Gastroesophageal sphincter (tissue), 4 donors: ENCODE results near the gene MEPE. TPM values are rescaled to one million over a fixed set of nuclear protein-coding genes. Genes with fewer than 3 reads are reported as not detected.

Experiments used
- ATAC-seq: fragments of 150-250 bp; one replicate; pipeline ENCODE4 v1.9.1; 2016; ENCODE audit warnings: mild to moderate bottlenecking, moderate library complexity
- H3K27ac ChIP-seq, 4 donors: fragments of 200-600 bp; sonication (generic) in 3 of 4; 1 replicate in 3 of 4; 2 replicates in 1 of 4; pipeline ENCODE4 v1.5.1; 2016 to 2019
- H3K27me3 ChIP-seq: fragments of 200-600 bp; sonication (generic); one replicate; pipeline ENCODE4 v1.5.1; 2019
- H3K36me3 ChIP-seq, 2 donors: fragments of 200-600 bp; sonication (generic); one replicate each; pipeline ENCODE4 v1.5.1; 2019; ENCODE audit warnings: control low read depth in 1 of 2
- H3K4me1 ChIP-seq, 3 donors: fragments of 200-600 bp; sonication (generic); 1 replicate in 2 of 3; 2 replicates in 1 of 3; pipeline ENCODE4 v1.5.1; 2016 to 2019; ENCODE audit warnings: control low read depth in 2 of 3
- H3K4me3 ChIP-seq, 2 donors: fragments of 200-600 bp; sonication (generic); one replicate each; pipeline ENCODE4 v1.5.1; 2019; ENCODE audit warnings: mild to moderate bottlenecking in 1 of 2, moderate library complexity in 1 of 2
- H3K9me3 ChIP-seq, 3 donors: fragments of 200-600 bp; sonication (generic); one replicate each; pipeline ENCODE4 v1.5.1; 2017 to 2019; ENCODE audit warnings: control low read depth in 2 of 3
- CTCF ChIP-seq, 4 experiments: fragments of 200-600 bp in 2 of 4; fragments of 450-650 bp in 2 of 4; sonication (generic) in 1 of 4; IDR thresholded peaks; one replicate each; pipeline ENCODE4 v1.5.1; 2017 to 2019; ENCODE audit warnings: antibody characterized with exemption in 4 of 4, mild to moderate bottlenecking in 2 of 4, moderate library complexity in 2 of 4
- EP300 ChIP-seq: sonication (generic); formaldehyde crosslinking; IDR thresholded peaks from one replicate; pipeline ENCODE4 v1.6.1; 2017; ENCODE audit warnings: antibody characterized with exemption, mild to moderate bottlenecking
- POLR2A ChIP-seq, 2 donors: fragments of 450-650 bp; IDR thresholded peaks; one replicate each; pipeline ENCODE4 v1.6.1; 2017; ENCODE audit warnings: antibody characterized with exemption in 2 of 2, mild to moderate bottlenecking in 2 of 2, moderate library complexity in 1 of 2
- POLR2AphosphoS5 ChIP-seq: sonication (generic); formaldehyde crosslinking; IDR thresholded peaks from one replicate; pipeline ENCODE4 v1.6.1; 2017; ENCODE audit warnings: antibody characterized with exemption
- WGBS, 2 donors: methylation state at CpG; one replicate each; pipeline ENCODE4 v1.1.5; 2018; ENCODE audit warnings: low coverage in 1 of 2; 5-methylcytosine and 5-hydroxymethylcytosine counted together
- total RNA-seq, 4 donors: library from RNA; depleted of rRNA; stranded (reverse); fragments of >200 nt; gene quantifications; one replicate each; pipeline ENCODE4 v1.1.0, GENCODE V29; 2016

MEPE gene
- total RNA-seq, 4 donors from 2014 or later: not detected

GRCh38 chr4:87838890-87839591 is 6.3 kb downstream of the MEPE start:
- Histone ChIP-seq H3K36me3 (no peaks in the 10 kb centered on the region), H3K4me1 (peaks cover 0 to 10% (median 0%) of the 10 kb centered on the region in 3 donors), H3K27me3 (no peaks in the 10 kb centered on the region), H3K27ac (peak overlapping the region in 2 of 4 donors; percentile 3 to 49), H3K4me3 (no peak overlapping the region), H3K9me3 (no peaks in the 10 kb centered on the region)
- TF ChIP-seq POLR2A (IDR thresholded peaks at IDR 0.05) (no peak), POLR2AphosphoS5 (no peak), EP300 (no peak), CTCF (IDR thresholded peaks at IDR 0.05) (peak; percentile 69 to 83 (median 76))
- 26 to 28% methylated on average over 7 of the region's 7 CpGs for WGBS, 2 donors
- ATAC-seq: no peak

- Histone ChIP-seq H3K4me3 (no peak overlapping the region), H3K27me3 (no peaks in the 10 kb centered on the region), H3K36me3 (no peaks in the 10 kb centered on the region), H3K4me1 (peaks cover 0 to 10% (median 0%) of the 10 kb centered on the region in 3 donors), H3K27ac (peak overlapping the region in 1 of 4 donors; percentile 49), H3K9me3 (no peaks in the 10 kb centered on the region)
- 0% methylated on average over 1 of the region's 1 CpG for WGBS, 2 donors
- no peak for TF ChIP-seq EP300
- TF ChIP-seq POLR2A (IDR thresholded peaks at IDR 0.05): no peak
- TF ChIP-seq CTCF (IDR thresholded peaks at IDR 0.05): no peak
- no peak for TF ChIP-seq POLR2AphosphoS5
- no peak for ATAC-seq
These were observed 6.8 kb downstream of the MEPE start for GRCh38 chr4:87839592-87839946.

GRCh38 chr4:87840149-87840548 is 7.4 kb downstream of the MEPE start:
- Histone ChIP-seq H3K27ac (peak overlapping the region in 1 of 4 donors; percentile 49), H3K4me3 (no peak overlapping the region), H3K4me1 (peaks cover 0 to 10% (median 0%) of the 10 kb centered on the region in 3 donors), H3K36me3 (no peaks in the 10 kb centered on the region), H3K27me3 (no peaks in the 10 kb centered on the region), H3K9me3 (no peaks in the 10 kb centered on the region)
- no peak for ATAC-seq
- TF ChIP-seq CTCF (IDR thresholded peaks at IDR 0.05): no peak
- no peak for TF ChIP-seq POLR2AphosphoS5
- no peak for TF ChIP-seq POLR2A (IDR thresholded peaks at IDR 0.05)
- no peak for TF ChIP-seq EP300
- 75 to 96% methylated on average over 3 of the region's 3 CpGs for WGBS, 2 donors

GRCh38 chr4:87843936-87844335 is 11.2 kb downstream of the MEPE start:
- no peak overlapping the region for H3K27ac ChIP-seq
- H3K27me3 ChIP-seq: no peaks in the 10 kb centered on the region
- H3K9me3 ChIP-seq: no peaks in the 10 kb centered on the region
- 47 to 49% methylated on average over 3 of the region's 3 CpGs for WGBS, 2 donors
- H3K4me1 ChIP-seq: peaks cover 0 to 14% (median 0%) of the 10 kb centered on the region in 3 donors
- H3K36me3 ChIP-seq: no peaks in the 10 kb centered on the region
- no peak for TF ChIP-seq POLR2AphosphoS5
- no peak for TF ChIP-seq CTCF (IDR thresholded peaks at IDR 0.05)
- no peak for TF ChIP-seq EP300
- no peak for TF ChIP-seq POLR2A (IDR thresholded peaks at IDR 0.05)
- peak; percentile 80 for ATAC-seq
- no peak overlapping the region for H3K4me3 ChIP-seq

- Histone ChIP-seq H3K27me3 (no peaks in the 10 kb centered on the region), H3K27ac (no peak overlapping the region), H3K4me1 (peaks cover 0 to 13% (median 0%) of the 10 kb centered on the region in 3 donors), H3K4me3 (no peak overlapping the region), H3K9me3 (no peaks in the 10 kb centered on the region), H3K36me3 (no peaks in the 10 kb centered on the region)
- WGBS, 2 donors: 45 to 65% methylated on average over 1 of the region's 1 CpG
- no peak for ATAC-seq
- no peak for TF ChIP-seq POLR2A (IDR thresholded peaks at IDR 0.05)
These were observed 11.7 kb downstream of the MEPE start for GRCh38 chr4:87844452-87844851.
